AG09309 (cell line): ENCODE measurements around the gene SMARCB1.

ENCODE experiments used
- DNase-seq: peaks from one replicate; pipeline ENCODE4 v3.0.0-alpha.2; 2010; ENCODE audit warnings: low read depth
- H3K4me3 ChIP-seq: 2 replicates; pipeline ENCODE4 v1.5.1; 2011; ENCODE audit warnings: mild to moderate bottlenecking, low read depth, low read length, moderate library complexity; ENCODE audit not compliant: control insufficient read depth
- TF ChIP-seq, protein P1 (sequence below): IDR thresholded peaks from 2 replicates; pipeline ENCODE4 v1.5.1; 2011; ENCODE audit warnings: mild to moderate bottlenecking, low read depth, low read length, inconsistent platforms; ENCODE audit not compliant: insufficient read depth, control insufficient read depth; ENCODE audit errors: missing control alignments

Gene SMARCB1

DNA sequence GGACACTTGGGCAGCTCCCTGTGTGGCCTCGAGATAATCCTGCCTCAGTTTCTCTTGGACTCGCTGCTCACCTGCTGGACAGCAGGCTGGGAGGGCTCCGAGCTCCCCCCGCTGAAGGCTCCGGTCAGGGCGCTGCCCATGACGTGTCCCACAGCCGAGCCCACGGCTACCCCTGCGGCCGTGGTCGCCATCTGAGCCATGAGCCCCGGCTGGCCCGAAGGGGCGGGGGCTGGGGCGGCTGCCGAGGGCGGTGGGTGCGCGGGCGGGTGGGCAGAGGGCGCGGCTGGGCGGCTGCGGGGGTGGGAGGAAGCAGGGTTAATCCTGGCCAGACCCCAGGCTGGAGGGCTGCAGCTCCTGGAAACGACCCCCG, 19.5 kb upstream of the SMARCB1 start:
- no peak for DNase-seq
- TF ChIP-seq, protein P1, sequence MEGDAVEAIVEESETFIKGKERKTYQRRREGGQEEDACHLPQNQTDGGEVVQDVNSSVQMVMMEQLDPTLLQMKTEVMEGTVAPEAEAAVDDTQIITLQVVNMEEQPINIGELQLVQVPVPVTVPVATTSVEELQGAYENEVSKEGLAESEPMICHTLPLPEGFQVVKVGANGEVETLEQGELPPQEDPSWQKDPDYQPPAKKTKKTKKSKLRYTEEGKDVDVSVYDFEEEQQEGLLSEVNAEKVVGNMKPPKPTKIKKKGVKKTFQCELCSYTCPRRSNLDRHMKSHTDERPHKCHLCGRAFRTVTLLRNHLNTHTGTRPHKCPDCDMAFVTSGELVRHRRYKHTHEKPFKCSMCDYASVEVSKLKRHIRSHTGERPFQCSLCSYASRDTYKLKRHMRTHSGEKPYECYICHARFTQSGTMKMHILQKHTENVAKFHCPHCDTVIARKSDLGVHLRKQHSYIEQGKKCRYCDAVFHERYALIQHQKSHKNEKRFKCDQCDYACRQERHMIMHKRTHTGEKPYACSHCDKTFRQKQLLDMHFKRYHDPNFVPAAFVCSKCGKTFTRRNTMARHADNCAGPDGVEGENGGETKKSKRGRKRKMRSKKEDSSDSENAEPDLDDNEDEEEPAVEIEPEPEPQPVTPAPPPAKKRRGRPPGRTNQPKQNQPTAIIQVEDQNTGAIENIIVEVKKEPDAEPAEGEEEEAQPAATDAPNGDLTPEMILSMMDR, result no peak
- peak overlapping the region; percentile 62 for H3K4me3 ChIP-seq

GRCh38 chr22:23767673-23768548, 18.9 kb upstream of the SMARCB1 start, which contains the start of gene CHCHD10:
CHCHD10 (minus strand) TSS chr22:23767972; CDS start chr22:23767874, 98 bp downstream.
- peak within 1 kb of the TSS; percentile 62 for H3K4me3 ChIP-seq
- DNase-seq, result no peak
- TF ChIP-seq, protein P1, result peak; percentile 85

GRCh38 chr22:23769321-23769965, 17.3 kb upstream of the SMARCB1 start:
- no peak overlapping the region for H3K4me3 ChIP-seq
- TF ChIP-seq, protein P1, result no peak

DNA sequence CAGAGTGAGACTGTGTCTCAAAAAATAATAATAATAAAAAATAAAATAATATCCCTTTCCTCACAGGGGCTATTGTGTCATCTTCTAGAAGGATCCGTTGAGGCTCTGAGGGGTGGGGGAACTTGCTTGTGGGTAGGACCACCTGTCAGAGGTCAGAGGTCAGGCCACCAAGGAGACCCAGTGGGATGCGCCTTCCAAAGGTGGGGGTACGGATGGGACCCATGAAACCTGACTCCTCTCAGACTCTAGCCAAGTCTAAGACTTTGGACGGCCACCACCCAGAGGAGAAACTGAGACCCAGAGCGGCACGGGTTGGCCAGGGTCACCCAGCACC, 14.5 kb upstream of the SMARCB1 start:
- no peak for DNase-seq
- TF ChIP-seq, protein P1, result no peak
- H3K4me3 ChIP-seq, result peak overlapping the region; percentile 34

More at GRCh38 chr22:23769321-23769965, 17.3 kb upstream of the SMARCB1 start:
- DNase-seq, result no peak

- TF ChIP-seq, protein P1, result peak; percentile 7
- DNase-seq, result no peak
These were observed 13.9 kb upstream of the SMARCB1 start, which contains the start of gene MMP11 for GRCh38 chr22:23772649-23773473. MMP11 (plus strand) TSS chr22:23772849; CDS start chr22:23772871, 22 bp downstream.

GRCh38 chr22:23773483-23774113, 13.2 kb upstream of the SMARCB1 start:
- no peak for DNase-seq
- H3K4me3 ChIP-seq, result peak overlapping the region; percentile 36
- TF ChIP-seq, protein P1, result no peak

More at GRCh38 chr22:23772649-23773473, 13.9 kb upstream of the SMARCB1 start, which contains the start of gene MMP11:
- peak within 1 kb of the TSS; percentile 36 for H3K4me3 ChIP-seq
